Tibial nerve (tissue), 4 donors: ENCODE results near the gene TBC1D13. TPM values are rescaled to one million over a fixed set of nuclear protein-coding genes. Genes with fewer than 3 reads are reported as not detected.

Source experiments
- DNase-seq, 2 donors: peaks; one replicate each; pipeline ENCODE4 v3.0.0-alpha.2; 2019; ENCODE audit warnings: low spot score in 2 of 2
- H3K27ac ChIP-seq, 4 donors: fragments of 200-600 bp; sonication (generic) in 3 of 4; one replicate each; pipeline ENCODE4 v1.5.1; 2017 to 2019; ENCODE audit warnings: mild to moderate bottlenecking in 1 of 4
- H3K27me3 ChIP-seq, 2 donors: fragments of 200-600 bp; sonication (generic) in 1 of 2; one replicate each; pipeline versions ENCODE4 v1.5.1 to v1.6.0; 2017 to 2019
- H3K36me3 ChIP-seq, 3 donors: fragments of 200-600 bp; sonication (generic); one replicate each; pipeline ENCODE4 v1.5.1; 2018 to 2019
- H3K4me1 ChIP-seq, 4 donors: fragments of 200-600 bp; sonication (generic) in 3 of 4; one replicate each; pipeline ENCODE4 v1.5.1; 2017 to 2019
- H3K4me3 ChIP-seq, 4 donors: fragments of 200-600 bp; sonication (generic) in 3 of 4; one replicate each; pipeline ENCODE4 v1.5.1; 2017 to 2019; ENCODE audit warnings: mild to moderate bottlenecking in 1 of 4, moderate library complexity in 1 of 4
- H3K9me3 ChIP-seq, 4 donors: fragments of 200-600 bp; sonication (generic) in 3 of 4; one replicate each; pipeline ENCODE4 v1.5.1; 2017 to 2019
- CTCF ChIP-seq, 5 experiments: fragments of 200-600 bp in 3 of 5; fragments of 450-650 bp in 2 of 5; sonication (generic) in 3 of 5; IDR thresholded peaks; one replicate each; pipeline ENCODE4 v1.5.1; 2016 to 2019; ENCODE audit warnings: antibody characterized with exemption in 5 of 5, mild to moderate bottlenecking in 3 of 5, moderate library complexity in 2 of 5
- EP300 ChIP-seq, 2 donors: sonication (generic); formaldehyde crosslinking; IDR thresholded peaks; one replicate each; pipeline ENCODE4 v1.6.1; 2017; ENCODE audit warnings: antibody characterized with exemption in 2 of 2, mild to moderate bottlenecking in 1 of 2
- POLR2A ChIP-seq, 2 donors: fragments of 450-650 bp; IDR thresholded peaks; one replicate each; pipeline ENCODE4 v1.6.1; 2017; ENCODE audit warnings: antibody characterized with exemption in 2 of 2, mild to moderate bottlenecking in 2 of 2, moderate library complexity in 2 of 2
- WGBS, 2 donors: methylation state at CpG; one replicate each; pipeline ENCODE4 v1.1.5; 2018; 5-methylcytosine and 5-hydroxymethylcytosine counted together
- total RNA-seq, 4 donors: library from RNA; depleted of rRNA; stranded (reverse); fragments of >200 nt; gene quantifications; one replicate each; pipeline ENCODE4 v1.1.0, GENCODE V29; 2016

Gene TBC1D13
- total RNA-seq, 4 donors from 2014 or later = 15.1 to 23.7 (median 17.9) TPM

GRCh38 chr9:128802482-128802881 is 15.4 kb downstream of the TBC1D13 start:
- Histone ChIP-seq H3K4me3 (no peak overlapping the region), H3K36me3 (peaks cover 0 to 100% (median 18%) of the 10 kb centered on the region in 3 donors), H3K27ac (no peak overlapping the region), H3K27me3 (no peaks in the 10 kb centered on the region), H3K9me3 (no peaks in the 10 kb centered on the region), H3K4me1 (no peaks in the 10 kb centered on the region)
- WGBS, 2 donors = 92 to 93% methylated on average over 4 of the region's 4 CpGs
- TF ChIP-seq CTCF (IDR thresholded peaks at IDR 0.05) (no peak), EP300 (IDR thresholded peaks at IDR 0.05) (no peak), POLR2A (IDR thresholded peaks at IDR 0.05) (no peak)
- DNase-seq = no peak

GRCh38 chr9:128805661-128806060 is 18.6 kb downstream of the TBC1D13 start:
- Histone ChIP-seq H3K36me3 (peaks cover 0 to 93% (median 4%) of the 10 kb centered on the region in 3 donors), H3K4me1 (no peaks in the 10 kb centered on the region), H3K27ac (no peak overlapping the region), H3K27me3 (no peaks in the 10 kb centered on the region), H3K9me3 (no peaks in the 10 kb centered on the region), H3K4me3 (no peak overlapping the region)
- WGBS, 2 donors = 83 to 91% methylated on average over 14 of the region's 14 CpGs
- DNase-seq = no peak
- TF ChIP-seq POLR2A (IDR thresholded peaks at IDR 0.05) = no peak
- no peak for TF ChIP-seq CTCF (IDR thresholded peaks at IDR 0.05)
- TF ChIP-seq EP300 (IDR thresholded peaks at IDR 0.05) = no peak

- Histone ChIP-seq H3K36me3 (peaks cover 0 to 72% (median 4%) of the 10 kb centered on the region in 3 donors), H3K27ac (no peak overlapping the region), H3K27me3 (no peaks in the 10 kb centered on the region), H3K4me1 (no peaks in the 10 kb centered on the region), H3K4me3 (no peak overlapping the region), H3K9me3 (no peaks in the 10 kb centered on the region)
- WGBS, 2 donors = 86 to 93% methylated on average over 12 of the region's 14 CpGs
- TF ChIP-seq EP300 (IDR thresholded peaks at IDR 0.05) = no peak
- no peak for TF ChIP-seq POLR2A (IDR thresholded peaks at IDR 0.05)
- no peak for TF ChIP-seq CTCF (IDR thresholded peaks at IDR 0.05)
- no peak for DNase-seq
Observed at GRCh38 chr9:128807827-128808226, 20.8 kb downstream of the TBC1D13 start.

- TF ChIP-seq EP300 (IDR thresholded peaks at IDR 0.05) = no peak
- TF ChIP-seq CTCF (IDR thresholded peaks at IDR 0.05) = no peak
- no peak for TF ChIP-seq POLR2A (IDR thresholded peaks at IDR 0.05)
- Histone ChIP-seq H3K27ac (no peak overlapping the region), H3K27me3 (no peaks in the 10 kb centered on the region), H3K4me3 (no peak overlapping the region), H3K36me3 (peaks cover 0 to 65% (median 0%) of the 10 kb centered on the region in 3 donors), H3K4me1 (no peaks in the 10 kb centered on the region), H3K9me3 (no peaks in the 10 kb centered on the region)
- WGBS, 2 donors = 71 to 86% methylated on average over 3 of the region's 3 CpGs
- DNase-seq = no peak
Observed at GRCh38 chr9:128808543-128808942, 21.5 kb downstream of the TBC1D13 start.

- Histone ChIP-seq H3K9me3 (no peaks in the 10 kb centered on the region), H3K27me3 (no peaks in the 10 kb centered on the region), H3K27ac (no peak overlapping the region), H3K4me1 (no peaks in the 10 kb centered on the region), H3K4me3 (no peak overlapping the region), H3K36me3 (peaks cover 0 to 59% (median 0%) of the 10 kb centered on the region in 3 donors)
- no peak for DNase-seq
- TF ChIP-seq EP300 (IDR thresholded peaks at IDR 0.05) (no peak), POLR2A (IDR thresholded peaks at IDR 0.05) (no peak), CTCF (IDR thresholded peaks at IDR 0.05) (no peak)
- 86 to 93% methylated on average over 10 to 12 of the region's 12 CpGs for WGBS, 2 donors
Observed at GRCh38 chr9:128809036-128809599, 22.1 kb downstream of the TBC1D13 start.
